K562 treated with DMSO at 1 percent for 4 hours (cell line): ENCODE data around the gene TMX3. TPM values are rescaled to one million over a fixed set of nuclear protein-coding genes. Genes with fewer than 3 reads are reported as not detected.

Experiments used
- total RNA-seq: library from RNA; unstranded; fragments of 300-600 nt; gene quantifications from 2 replicates; pipeline ENCODE4 v1.2.3, GENCODE V29; 2022; ENCODE audit not compliant: insufficient read depth

The TMX3 gene, protein sequence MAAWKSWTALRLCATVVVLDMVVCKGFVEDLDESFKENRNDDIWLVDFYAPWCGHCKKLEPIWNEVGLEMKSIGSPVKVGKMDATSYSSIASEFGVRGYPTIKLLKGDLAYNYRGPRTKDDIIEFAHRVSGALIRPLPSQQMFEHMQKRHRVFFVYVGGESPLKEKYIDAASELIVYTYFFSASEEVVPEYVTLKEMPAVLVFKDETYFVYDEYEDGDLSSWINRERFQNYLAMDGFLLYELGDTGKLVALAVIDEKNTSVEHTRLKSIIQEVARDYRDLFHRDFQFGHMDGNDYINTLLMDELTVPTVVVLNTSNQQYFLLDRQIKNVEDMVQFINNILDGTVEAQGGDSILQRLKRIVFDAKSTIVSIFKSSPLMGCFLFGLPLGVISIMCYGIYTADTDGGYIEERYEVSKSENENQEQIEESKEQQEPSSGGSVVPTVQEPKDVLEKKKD
- 5.3 and 9.9 TPM in 2 replicates for total RNA-seq

GRCh38 chr18:68714712-68715496 is at the start of gene TMX3:
TSS of gene TMX3 (minus strand) at chr18:68715108. CDS start at chr18:68714981, 127 bp downstream.

Other genes starting within 250 kb of the TMX3 start
- 0.69 TPM in 1 of 2 replicates, not detected in the other for gene CCDC102B, start 83.0 kb upstream of the TMX3 start, total RNA-seq